Esophagus (tissue), 2 donors: ENCODE data around the gene DMD. TPM values are rescaled to one million over a fixed set of nuclear protein-coding genes. Genes with fewer than 3 reads are reported as not detected.
"Not testable (repeated sequence)": the region's sequence is repeated elsewhere in the genome, so short reads cannot be mapped to it uniquely, and the experiment has no call there.

Experiments used
- H3K27ac ChIP-seq, 2 donors: one replicate each; pipeline ENCODE4 v1.5.1; 2013; ENCODE audit warnings: low read depth in 2 of 2, mild to moderate bottlenecking in 2 of 2, inconsistent platforms in 1 of 2, low read length in 1 of 2, moderate library complexity in 1 of 2
- H3K27me3 ChIP-seq, 2 donors: one replicate each; pipeline ENCODE4 v1.6.1; 2013; ENCODE audit warnings: low read length in 2 of 2, control low read depth in 1 of 2, mild to moderate bottlenecking in 1 of 2; ENCODE audit not compliant: insufficient read depth in 2 of 2, control insufficient read depth in 1 of 2
- H3K36me3 ChIP-seq, 2 donors: one replicate each; pipeline ENCODE4 v1.6.1; 2013; ENCODE audit warnings: low read length in 1 of 2; ENCODE audit not compliant: control insufficient read depth in 2 of 2, insufficient read depth in 2 of 2
- H3K4me1 ChIP-seq, 2 donors: one replicate each; pipeline ENCODE4 v1.6.1; 2013; ENCODE audit warnings: low read length in 1 of 2; ENCODE audit not compliant: control insufficient read depth in 2 of 2, insufficient read depth in 2 of 2
- H3K4me3 ChIP-seq, 2 donors: one replicate each; pipeline ENCODE4 v1.5.1; 2013; ENCODE audit warnings: low read length in 2 of 2, mild to moderate bottlenecking in 2 of 2, low read depth in 1 of 2, moderate library complexity in 1 of 2
- H3K9me3 ChIP-seq, 2 donors: one replicate each; pipeline ENCODE4 v1.6.1; 2013; ENCODE audit warnings: mild to moderate bottlenecking in 2 of 2, low read depth in 1 of 2, low read length in 1 of 2, moderate library complexity in 1 of 2; ENCODE audit not compliant: control insufficient read depth in 2 of 2, insufficient read depth in 1 of 2
- WGBS, 2 donors: extraction: QIAGEN DNeasy Blood & Tissue Kit; methylation state at CpG; one replicate each; pipeline ENCODE4 v1.1.7; 2013; 5-methylcytosine and 5-hydroxymethylcytosine counted together
- polyA plus RNA-seq, 2 donors: library from polyadenylated mRNA; stranded (reverse); fragments of 200-250 nt; gene quantifications; one replicate each; pipeline ENCODE4 v1.2.3, GENCODE V29; 2013
- donor health status: healthy with polysubstance abuse.
- donor health status: Bipolar disorder and iron deficiency.

Gene DMD
- polyA plus RNA-seq, 2 donors = 2.4 to 3.6 TPM

DNA sequence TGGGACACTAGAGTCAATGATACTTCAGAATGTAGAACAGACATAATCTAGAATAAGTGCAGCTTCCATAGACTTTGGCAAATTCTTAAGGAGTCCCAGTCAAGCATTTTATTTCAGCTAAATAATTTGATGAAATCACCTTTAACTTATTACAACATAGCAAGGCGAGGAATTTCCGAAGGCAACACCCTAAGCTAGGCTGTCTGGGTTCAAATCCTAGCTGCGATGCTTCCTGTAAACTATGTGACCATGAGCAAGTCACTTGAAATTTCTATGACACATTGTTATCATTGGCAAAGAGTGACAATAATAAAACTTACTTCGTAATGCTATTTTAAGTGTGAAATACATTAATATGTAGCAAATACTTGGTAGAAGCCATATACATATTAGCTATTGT is 679.1 kb downstream of the DMD start:
- whole genome bisulfite sequencing, 2 donors = 79 to 89% methylated on average over 4 of the region's 4 CpGs

DNA sequence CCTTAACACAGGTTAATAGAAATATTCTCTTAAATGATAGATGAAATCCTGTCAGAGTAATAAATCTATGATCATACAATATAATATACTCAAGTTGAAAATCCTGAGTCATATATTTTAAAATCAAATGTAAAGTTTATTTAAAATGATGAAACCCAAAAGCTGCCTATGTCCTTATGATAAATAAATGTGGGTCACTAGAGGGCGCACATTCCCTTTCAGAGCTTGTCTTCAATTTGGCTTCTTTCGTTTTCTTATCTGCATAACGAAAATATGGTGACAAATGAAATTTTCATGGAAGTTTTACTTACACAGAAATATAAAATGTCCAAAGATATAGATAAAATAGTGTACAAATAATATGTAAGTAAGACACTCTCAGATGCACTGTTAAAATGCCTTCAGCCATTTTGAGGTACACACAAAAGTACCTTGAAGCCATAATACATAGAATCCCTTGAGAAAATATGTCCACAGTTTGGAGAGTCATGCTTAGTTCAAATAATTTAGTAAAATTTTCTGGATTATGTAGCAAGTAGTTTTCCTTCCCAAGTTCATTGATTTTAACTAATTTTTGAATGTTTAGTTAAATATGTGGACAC is 680.4 kb downstream of the DMD start:
- Histone ChIP-seq H3K27me3 (no peaks in the 10 kb centered on the region), H3K36me3 (no peaks in the 10 kb centered on the region), H3K27ac (no peak overlapping the region), H3K9me3 (no peaks in the 10 kb centered on the region), H3K4me3 (no peak overlapping the region), H3K4me1 (no peaks in the 10 kb centered on the region)
- 1 to 2% methylated on average over 3 of the region's 3 CpGs for WGBS, 2 donors

More for the DNA sequence above, 679.1 kb downstream of the DMD start:
- Histone ChIP-seq H3K9me3 (no peaks in the 10 kb centered on the region), H3K4me1 (no peaks in the 10 kb centered on the region), H3K36me3 (no peaks in the 10 kb centered on the region), H3K27ac (no peak overlapping the region), H3K27me3 (no peaks in the 10 kb centered on the region), H3K4me3 (no peak overlapping the region)

DNA sequence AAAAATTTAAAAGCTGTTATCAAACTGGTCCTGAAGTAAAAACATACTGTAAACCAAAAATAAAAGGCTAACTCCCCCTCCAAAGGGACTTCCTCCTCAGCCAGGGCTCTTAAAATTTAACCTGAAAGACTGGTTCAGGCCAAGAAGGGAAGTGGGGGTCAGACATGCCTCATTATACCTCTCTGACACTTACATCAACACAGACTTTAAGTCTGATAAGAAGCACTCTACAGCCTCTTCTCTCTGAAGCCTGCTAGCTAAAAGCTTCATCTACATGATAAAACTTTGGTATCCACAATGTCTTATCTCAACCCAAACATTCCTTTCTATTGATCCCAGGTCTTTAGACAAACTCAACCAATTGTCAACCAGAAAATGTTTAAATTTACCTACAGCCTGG is 682.9 kb downstream of the DMD start:
- not testable (repeated sequence) for H3K27me3 ChIP-seq, H3K9me3 ChIP-seq, H3K4me1 ChIP-seq, H3K36me3 ChIP-seq, H3K27ac ChIP-seq, H3K4me3 ChIP-seq

DNA sequence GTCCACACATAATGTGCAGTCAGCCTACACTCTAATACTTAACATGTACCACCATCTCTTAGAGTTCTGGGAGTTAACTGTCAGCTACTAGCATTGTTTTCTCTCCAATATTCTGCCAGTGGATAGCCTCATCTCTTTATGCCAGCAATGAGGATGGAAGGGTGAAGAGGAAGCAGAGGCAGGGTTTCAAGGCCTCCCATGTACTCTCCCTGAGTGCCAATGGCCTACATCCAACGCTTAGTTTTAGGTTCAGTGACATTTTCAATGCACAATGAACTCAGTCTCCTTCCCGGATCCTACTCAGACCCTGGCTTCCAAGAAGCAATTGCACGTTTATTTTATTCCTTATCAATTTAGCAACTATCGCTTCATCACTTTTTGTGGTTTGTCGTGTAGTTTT is 686.1 kb downstream of the DMD start:
- Histone ChIP-seq H3K9me3 (no peaks in the 10 kb centered on the region), H3K4me1 (no peaks in the 10 kb centered on the region), H3K27me3 (no peaks in the 10 kb centered on the region), H3K36me3 (no peaks in the 10 kb centered on the region), H3K27ac (no peak overlapping the region), H3K4me3 (no peak overlapping the region)
- 75 to 86% methylated on average over 5 of the region's 5 CpGs for WGBS, 2 donors

DNA sequence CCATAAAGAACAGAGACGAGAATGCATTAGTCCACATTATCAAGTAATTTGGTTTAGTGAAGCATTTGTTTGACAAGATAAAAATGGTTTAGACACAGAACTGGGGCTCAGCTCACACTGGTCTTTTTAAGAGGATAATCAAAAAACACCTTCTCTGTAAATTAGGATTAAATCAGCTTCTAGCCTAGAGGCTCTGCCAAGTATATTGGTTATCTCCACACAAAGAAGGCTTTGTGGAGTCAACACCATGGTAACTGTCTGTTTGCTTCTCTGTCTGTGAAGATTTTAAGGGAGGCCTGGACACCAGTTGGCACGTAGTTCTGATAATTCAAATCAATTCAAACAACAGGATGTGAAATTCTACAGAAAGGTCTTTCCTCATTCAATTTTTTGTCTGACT is 687.0 kb downstream of the DMD start:
- Histone ChIP-seq H3K27ac (no peak overlapping the region), H3K9me3 (no peaks in the 10 kb centered on the region), H3K36me3 (no peaks in the 10 kb centered on the region), H3K4me3 (no peak overlapping the region), H3K27me3 (no peaks in the 10 kb centered on the region), H3K4me1 (no peaks in the 10 kb centered on the region)
- WGBS, 2 donors = 46 to 56% methylated on average over 2 of the region's 2 CpGs

DNA sequence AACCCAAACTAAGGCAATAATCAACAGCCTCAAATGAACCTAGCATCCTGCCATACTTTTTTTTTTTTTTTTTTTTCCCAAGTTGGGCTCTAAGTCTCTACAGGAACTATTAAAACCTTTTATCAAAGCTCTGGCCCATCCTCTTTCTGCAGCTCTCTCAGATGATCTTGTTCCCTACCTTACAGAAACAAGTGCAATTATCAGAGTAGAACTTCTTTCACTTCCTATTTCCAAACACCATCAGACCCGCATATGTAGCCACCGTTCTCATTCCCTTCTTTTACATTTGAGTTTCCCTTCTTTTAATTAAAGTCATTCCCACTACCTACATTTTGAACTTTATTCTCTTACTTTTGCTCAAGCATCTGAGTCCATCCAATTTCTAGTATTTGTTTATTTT is 690.6 kb downstream of the DMD start:
- H3K36me3 ChIP-seq = no peaks in the 10 kb centered on the region
- no peak overlapping the region for H3K27ac ChIP-seq
- H3K4me3 ChIP-seq = no peak overlapping the region
- no peaks in the 10 kb centered on the region for H3K27me3 ChIP-seq
- 94 to 95% methylated on average over 2 of the region's 2 CpGs for WGBS, 2 donors
- no peaks in the 10 kb centered on the region for H3K4me1 ChIP-seq
- H3K9me3 ChIP-seq = no peaks in the 10 kb centered on the region

DNA sequence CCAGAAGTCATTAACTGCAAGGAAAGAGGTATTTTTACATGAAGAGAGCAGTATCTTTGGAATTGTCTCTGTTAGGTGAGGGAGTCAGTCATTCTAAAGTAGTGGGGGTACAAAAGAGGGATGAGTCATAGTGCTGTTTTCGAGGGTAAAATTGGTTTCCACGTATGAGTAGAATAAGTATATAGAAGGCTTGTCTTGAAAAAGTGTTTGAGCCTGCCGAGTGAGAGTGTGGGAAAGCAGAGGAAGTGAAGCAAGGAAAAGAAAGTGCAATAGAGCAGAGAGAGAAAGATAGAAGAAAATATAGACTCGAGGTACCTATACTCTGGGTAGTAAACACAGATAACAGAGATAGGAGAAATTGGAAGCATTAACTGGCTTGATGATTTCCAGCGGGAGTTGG is 696.4 kb downstream of the DMD start:
- Histone ChIP-seq H3K9me3 (no peaks in the 10 kb centered on the region), H3K27ac (no peak overlapping the region), H3K27me3 (no peaks in the 10 kb centered on the region), H3K4me1 (no peaks in the 10 kb centered on the region), H3K4me3 (no peak overlapping the region), H3K36me3 (no peaks in the 10 kb centered on the region)
- 67 to 79% methylated on average over 5 of the region's 5 CpGs for WGBS, 2 donors

DNA sequence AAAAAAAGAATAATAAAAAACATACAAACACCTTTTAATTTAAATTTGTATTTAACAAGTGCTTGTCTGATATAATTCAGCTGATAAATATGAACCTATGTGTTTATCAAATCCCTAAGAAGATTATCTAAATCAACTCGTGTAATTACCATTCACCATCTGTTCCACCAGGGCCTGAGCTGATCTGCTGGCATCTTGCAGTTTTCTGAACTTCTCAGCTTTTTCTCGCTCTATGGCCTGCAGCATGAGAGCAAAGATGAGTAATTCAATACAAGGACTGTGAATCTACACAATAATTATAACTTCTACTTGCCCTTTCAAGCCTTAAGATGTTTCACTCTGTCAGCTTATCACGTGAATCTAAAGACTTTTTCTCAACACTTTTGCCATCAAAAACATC is 709.7 kb downstream of the DMD start:
- no peaks in the 10 kb centered on the region for H3K36me3 ChIP-seq
- 45 to 46% methylated on average over 3 of the region's 3 CpGs for WGBS, 2 donors
- no peak overlapping the region for H3K27ac ChIP-seq
- no peaks in the 10 kb centered on the region for H3K4me1 ChIP-seq
- no peaks in the 10 kb centered on the region for H3K9me3 ChIP-seq
- H3K4me3 ChIP-seq = no peak overlapping the region
- no peaks in the 10 kb centered on the region for H3K27me3 ChIP-seq

DNA sequence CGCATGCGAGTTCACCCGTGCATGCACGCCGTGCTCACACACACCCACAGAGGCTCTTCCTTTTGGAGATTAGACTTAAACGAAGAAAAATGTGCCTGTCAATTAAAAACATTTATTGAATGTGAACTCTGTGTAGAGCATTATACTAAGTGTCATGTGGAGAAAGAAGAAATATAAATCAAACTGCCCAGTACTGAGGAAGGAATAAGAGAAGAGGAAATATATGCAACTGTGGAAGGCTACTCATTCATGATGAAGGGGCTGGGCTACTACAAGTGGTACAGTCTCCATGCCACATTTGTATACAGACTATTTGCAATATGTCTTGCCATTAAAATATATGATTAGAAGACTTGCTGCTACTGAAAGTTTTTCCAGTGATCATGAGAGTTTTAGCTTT is 714.7 kb downstream of the DMD start:
- no peak overlapping the region for H3K4me3 ChIP-seq
- 71 to 77% methylated on average over 6 of the region's 6 CpGs for WGBS, 2 donors
- H3K27me3 ChIP-seq = no peaks in the 10 kb centered on the region
- no peaks in the 10 kb centered on the region for H3K36me3 ChIP-seq
- H3K4me1 ChIP-seq = no peaks in the 10 kb centered on the region
- H3K27ac ChIP-seq = no peak overlapping the region
- H3K9me3 ChIP-seq = no peaks in the 10 kb centered on the region

DNA sequence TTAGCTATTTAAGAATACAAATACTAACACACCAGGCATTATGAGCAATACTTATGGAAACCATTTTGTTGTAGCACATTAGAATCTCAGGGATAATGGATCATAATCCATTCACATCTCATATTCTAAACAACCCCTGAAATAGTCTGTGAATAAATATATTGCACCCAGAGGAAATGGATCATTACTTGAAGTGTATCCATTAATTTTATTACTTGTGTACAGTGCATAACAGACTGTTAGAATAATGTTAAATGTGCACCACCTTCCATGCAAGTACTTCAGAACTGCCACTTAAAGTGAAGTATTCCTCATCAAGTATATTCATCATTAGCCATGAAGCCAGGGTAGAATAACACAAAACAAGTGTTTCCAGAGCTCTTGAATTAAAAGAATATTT is 715.5 kb downstream of the DMD start:
- no peaks in the 10 kb centered on the region for H3K36me3 ChIP-seq
- no peaks in the 10 kb centered on the region for H3K9me3 ChIP-seq
- no peak overlapping the region for H3K27ac ChIP-seq
- no peaks in the 10 kb centered on the region for H3K27me3 ChIP-seq
- H3K4me3 ChIP-seq = no peak overlapping the region
- H3K4me1 ChIP-seq = no peaks in the 10 kb centered on the region
